ENCODE measurements around the gene TUBA3E.
"Not testable (repeated sequence)": the region's sequence is repeated elsewhere in the genome, so short reads cannot be mapped to it uniquely, and the experiment has no call there.

TUBA3E gene

DNA sequence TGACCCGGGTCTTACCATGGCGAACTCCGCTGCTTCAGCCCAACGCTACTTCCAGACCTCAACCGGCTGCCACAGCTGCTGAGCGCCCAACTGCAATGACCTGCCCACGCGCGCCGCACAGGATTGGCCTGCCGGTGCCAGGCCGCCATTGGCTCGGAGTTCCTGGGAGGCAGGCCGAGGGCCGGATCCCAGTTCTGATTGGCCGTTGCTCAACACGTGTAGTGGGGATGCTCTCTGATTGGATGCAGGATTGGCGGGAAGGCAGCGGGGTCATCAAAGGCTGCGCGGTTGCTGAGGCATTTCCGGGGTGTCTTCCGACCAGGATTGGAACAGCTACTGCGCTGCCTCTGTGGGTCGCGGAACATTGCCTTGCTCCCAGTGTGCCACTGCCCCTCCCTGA lies at the start of gene TUBA3E:
TUBA3E (minus strand) TSS at position 97 of the 400 bp plus-strand sequence; CDS start at position 18, 79 bp downstream.
- DNase-seq (ENCODE audit: low read depth) = no peak

- DNase-seq (ENCODE audit: low read depth) = no peak
Observed at GRCh38 chr2:130246430-130246829, 48.2 kb upstream of the TUBA3E start.

DNA sequence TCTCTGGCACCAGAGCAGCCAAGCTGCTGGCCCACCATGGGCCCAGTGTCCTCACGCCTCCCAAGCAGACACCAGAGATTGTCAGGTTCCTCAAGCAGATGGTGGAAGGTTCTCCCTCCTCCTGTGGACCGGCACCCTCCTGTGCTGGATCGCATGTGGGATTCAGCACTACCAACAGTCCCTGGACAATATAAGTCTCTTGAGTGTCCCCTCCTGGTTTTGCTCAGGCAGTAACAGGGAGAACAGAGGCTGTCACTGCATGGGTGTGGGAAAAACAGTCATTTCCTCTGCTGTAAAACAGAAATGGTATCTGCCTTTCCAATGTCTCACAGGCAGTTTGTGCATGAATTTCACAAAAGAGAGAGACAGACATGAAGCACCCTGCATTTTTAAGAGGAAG lies 47.7 kb upstream of the TUBA3E start:
- DNase-seq (ENCODE audit: low read depth) = no peak

DNA sequence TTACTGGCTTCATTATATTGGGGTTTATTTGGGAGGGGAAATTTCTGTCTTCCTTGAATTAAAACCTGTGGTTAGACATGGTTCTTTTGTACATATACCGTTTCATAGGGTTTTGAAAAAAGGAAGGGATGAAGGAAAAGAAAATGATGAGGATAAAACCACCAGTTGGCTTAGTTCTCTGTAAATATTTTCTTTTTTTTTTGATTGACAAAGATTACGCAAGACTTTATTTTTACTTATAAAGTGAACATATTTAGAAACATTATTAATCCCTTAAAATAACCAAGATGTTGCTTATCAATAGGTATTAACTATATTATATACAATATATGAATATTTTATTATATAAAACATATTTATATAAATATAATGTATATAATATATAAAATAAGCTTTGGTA lies 45.1 kb upstream of the TUBA3E start:
- no peak for DNase-seq (ENCODE audit: low read depth)

DNA sequence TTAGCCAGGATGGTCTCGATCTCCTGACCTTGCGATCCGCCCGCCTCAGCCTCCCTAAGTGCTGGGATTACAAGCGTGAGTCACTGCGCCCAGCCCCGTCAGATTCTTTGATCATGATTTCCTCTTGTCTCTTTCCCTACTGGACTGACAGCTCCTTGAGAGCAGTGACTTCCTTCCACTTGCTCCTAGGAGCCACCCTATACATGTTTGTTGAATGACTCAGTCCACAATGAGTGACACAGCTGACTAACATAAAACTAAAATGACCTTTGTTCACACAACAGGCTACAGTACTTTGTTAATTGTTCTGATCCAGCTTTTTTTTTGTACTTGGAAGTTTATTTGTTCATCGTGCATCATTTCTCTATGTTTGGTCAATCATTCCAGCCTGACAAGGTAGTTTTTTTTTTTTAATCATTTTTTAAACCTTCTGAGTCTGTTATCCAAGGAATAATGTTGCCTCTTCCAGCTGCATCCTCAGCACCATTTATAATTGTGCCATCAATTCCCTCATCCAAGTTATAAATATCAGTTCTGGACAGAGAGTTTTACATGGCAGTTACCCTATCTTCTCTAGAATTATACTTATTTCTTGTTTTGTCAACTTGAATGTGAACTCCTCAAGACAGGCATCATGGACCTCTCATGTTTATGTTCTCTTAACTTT lies 42.9 kb upstream of the TUBA3E start:
- peak; percentile 86 for DNase-seq (ENCODE audit: low read depth)

- DNase-seq (ENCODE audit: low read depth) = not testable (repeated sequence)
Observed at GRCh38 chr2:130239581-130239980, 41.3 kb upstream of the TUBA3E start.

DNA sequence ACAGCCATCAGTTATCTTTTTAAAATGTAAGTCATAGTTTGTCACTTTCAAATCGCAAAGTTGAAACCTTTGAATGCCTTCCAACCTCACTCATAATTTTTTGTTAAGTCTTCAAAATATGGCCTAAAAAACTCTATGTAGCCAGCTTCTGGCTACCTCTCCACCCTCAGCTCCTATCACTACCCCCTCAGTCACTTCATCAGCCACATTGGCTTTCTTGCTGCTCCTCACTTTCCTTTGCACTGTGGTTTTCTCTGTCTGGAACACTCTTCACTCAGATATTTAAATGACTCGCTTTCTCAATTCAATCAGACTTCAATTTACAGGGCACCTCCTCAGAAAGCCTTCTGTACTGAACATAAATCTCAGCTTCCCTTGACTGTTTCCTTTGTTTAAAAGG lies 34.8 kb upstream of the TUBA3E start:
- DNase-seq (ENCODE audit: low read depth) = not testable (repeated sequence)

GRCh38 chr2:130231656-130232055 lies 33.4 kb upstream of the TUBA3E start:
- no peak for DNase-seq (ENCODE audit: low read depth)

DNA sequence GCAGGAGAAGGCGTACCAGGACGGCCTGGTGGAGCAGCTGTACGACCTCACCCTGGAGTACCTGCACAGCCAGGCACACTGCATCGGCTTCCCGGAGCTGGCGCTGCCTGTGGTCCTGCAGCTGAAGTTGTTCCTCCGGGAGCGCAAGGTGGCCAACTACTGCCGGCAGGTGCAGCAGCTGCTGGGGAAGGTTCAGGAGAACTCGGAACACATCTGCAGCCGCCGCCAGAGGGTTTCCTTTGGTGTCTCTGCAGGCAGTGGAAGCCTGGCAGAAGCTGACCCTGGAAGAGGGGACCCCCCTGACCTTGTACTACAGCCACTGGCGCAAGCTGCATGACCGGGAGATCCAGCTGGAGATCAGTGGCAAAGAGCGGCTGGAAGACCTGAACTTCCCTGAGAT lies 32.7 kb upstream of the TUBA3E start:
- DNase-seq (ENCODE audit: low read depth) = not testable (repeated sequence)

DNA sequence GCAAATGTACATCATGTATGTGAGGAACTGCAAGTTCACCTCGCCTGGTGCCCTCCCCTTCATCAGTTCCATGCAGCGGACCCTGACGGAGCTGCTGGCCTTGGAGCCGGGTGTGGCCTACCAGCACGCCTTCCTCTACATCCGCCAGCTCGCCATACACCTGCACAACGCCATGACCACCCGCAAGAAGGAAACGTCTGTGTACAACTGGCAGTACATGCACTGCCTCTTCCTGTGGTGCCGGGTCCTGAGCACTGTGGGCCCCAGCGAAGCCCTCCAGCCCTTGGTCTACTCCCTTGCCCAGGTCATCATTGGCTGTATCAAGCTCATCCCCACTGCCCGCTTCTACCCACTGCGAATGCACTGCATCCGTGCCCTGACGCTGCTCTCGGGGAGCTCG lies 32.1 kb upstream of the TUBA3E start:
- DNase-seq (ENCODE audit: low read depth) = not testable (repeated sequence)

GRCh38 chr2:130229161-130229510 lies 30.9 kb upstream of the TUBA3E start:
- not testable (repeated sequence) for DNase-seq (ENCODE audit: low read depth)

DNA sequence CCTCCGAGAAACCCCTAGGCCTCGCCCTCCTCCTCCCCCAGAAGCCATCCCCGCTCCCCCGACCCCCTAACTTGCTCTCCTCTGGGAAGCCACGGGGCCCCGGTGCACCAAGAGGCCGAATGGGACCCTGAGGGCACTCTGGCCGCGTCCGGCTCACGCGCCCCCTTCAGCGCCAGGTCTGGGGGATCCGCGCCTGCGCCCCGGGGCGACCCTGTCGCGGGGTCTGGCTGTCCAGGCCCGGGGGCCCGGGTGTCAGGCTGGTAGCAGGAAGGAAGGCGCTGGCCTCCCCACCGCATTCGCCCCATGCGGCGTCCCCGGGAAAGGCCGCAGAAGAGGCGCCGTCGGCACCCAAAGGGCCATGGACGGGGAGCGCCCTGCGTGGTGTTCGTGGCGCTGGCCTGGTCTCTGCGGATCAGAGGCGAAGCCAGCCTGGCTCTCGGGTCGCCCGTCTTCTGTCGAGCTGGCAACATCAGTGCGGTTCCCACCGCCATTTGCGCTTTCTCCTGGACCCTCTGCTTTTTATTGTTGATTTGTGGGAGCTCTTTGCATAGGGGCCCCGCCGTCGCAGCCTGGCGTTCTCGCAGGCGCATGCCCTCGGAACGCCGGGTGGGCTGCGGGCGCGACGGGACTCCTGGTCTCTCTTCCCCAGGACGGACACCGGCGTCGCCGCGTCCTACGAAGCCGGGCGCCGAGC lies 30.4 kb upstream of the TUBA3E start:
- DNase-seq (ENCODE audit: low read depth) = not testable (repeated sequence)

- not testable (repeated sequence) for DNase-seq (ENCODE audit: low read depth)
Observed at GRCh38 chr2:130228005-130228404, 29.8 kb upstream of the TUBA3E start.

- not testable (repeated sequence) for DNase-seq (ENCODE audit: low read depth)
Observed at GRCh38 chr2:130222523-130222922, 24.3 kb upstream of the TUBA3E start.

DNA sequence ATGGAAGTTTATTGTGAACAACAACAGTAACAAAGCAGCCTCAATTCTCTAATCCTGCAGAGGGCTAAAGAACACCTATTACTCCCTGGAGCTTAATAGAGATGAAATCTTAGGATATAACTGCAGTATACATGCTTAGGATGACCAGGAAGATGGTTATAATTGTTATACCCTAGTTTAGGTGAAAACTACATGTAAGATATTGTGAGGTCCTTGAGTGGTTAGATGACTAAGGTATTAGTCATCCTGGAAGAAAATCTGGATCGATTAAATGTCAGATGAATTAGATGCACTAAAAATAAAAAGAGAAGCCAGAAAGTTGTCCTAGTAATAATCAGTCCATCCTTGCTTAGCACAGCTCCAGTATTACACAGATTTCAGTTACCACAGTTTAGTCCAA lies 22.3 kb upstream of the TUBA3E start:
- DNase-seq (ENCODE audit: low read depth) = not testable (repeated sequence)

DNA sequence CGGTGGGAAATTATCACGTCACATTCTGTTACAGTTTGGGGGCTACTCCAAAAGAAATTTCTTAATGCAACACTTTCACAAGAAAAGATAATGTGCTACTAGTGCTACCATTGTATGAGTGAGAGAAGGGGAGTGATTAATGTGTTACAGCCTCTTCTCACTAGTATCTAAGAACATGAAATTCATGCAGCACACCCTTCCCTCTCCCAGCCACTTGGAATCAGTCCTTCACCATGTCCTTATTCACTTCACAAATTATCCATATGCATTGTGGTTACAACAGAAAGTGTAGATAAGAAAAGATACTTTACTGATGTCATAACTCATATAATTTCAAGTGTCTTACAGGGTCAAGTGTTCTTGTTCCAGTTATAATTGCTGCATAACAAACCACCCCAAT lies 20.9 kb upstream of the TUBA3E start:
- DNase-seq (ENCODE audit: low read depth) = not testable (repeated sequence)

DNA sequence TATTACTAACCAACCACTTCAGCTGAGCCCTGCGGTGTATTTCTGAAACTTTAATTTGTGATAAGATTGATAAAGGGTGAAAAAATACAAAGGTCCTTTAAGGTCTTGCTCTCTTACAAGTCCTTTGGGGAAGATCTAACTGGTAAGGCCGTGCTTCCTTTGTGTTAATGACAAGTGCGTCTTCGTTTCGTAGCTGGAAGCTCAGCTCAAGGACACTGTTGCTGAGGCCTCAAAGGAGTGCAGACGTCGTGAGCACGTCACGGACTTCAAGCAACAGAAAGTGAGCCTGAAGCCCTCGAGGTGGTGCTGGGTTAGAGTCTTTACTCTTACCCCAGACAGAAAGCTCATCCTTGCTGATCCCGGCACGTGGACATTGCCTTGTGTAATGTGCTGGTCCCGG lies 8.8 kb upstream of the TUBA3E start:
- not testable (repeated sequence) for DNase-seq (ENCODE audit: low read depth)

- not testable (repeated sequence) for DNase-seq (ENCODE audit: low read depth)
Observed at GRCh38 chr2:130203150-130203549, 4.9 kb upstream of the TUBA3E start.

- not testable (repeated sequence) for DNase-seq (ENCODE audit: low read depth)
Observed at GRCh38 chr2:130202518-130202917, 4.3 kb upstream of the TUBA3E start.

DNA sequence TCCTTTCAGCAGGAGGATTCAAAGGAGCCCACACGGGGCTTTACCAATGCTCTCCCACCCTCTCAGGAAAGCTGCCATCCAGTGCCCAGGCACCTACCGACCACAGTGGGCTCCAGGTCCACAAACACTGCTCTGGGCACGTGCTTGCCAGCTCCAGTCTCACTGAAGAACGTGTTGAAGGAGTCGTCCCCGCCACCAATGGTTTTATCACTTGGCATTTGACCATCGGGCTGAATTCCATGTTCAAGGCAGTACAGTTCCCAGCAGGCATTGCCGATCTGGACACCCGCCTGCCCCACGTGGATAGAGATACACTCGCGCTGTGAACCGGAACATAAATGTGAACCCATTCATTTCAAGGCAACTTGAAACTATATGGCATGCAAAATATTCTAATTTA lies 2.2 kb downstream of the TUBA3E start:
- not testable (repeated sequence) for DNase-seq (ENCODE audit: low read depth)

DNA sequence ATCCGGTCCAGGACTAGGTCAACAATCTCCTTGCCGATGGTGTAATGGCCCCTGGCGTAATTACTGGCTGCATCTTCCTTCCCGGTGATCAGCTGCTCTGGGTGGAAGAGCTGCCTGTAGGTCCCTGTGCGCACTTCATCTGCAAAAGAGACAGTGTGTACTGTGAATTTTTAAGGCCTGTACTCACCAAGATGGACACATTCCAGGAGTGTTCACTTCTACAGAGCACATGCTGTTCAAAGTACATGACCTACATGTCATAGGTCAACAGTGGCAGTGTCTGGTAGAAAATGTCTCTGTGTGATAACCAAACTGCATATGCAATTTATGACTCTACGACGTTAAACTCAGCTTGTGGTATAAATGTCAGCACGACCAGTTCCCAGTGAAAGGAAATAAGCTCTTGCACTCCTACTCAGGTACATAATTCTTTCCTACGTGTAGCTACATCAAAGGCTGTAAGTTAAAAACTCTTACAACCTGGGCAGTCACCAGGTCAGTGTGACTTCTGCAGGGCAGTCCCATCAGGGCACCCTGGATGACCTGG lies 3.1 kb downstream of the TUBA3E start:
- not testable (repeated sequence) for DNase-seq (ENCODE audit: low read depth)

DNA sequence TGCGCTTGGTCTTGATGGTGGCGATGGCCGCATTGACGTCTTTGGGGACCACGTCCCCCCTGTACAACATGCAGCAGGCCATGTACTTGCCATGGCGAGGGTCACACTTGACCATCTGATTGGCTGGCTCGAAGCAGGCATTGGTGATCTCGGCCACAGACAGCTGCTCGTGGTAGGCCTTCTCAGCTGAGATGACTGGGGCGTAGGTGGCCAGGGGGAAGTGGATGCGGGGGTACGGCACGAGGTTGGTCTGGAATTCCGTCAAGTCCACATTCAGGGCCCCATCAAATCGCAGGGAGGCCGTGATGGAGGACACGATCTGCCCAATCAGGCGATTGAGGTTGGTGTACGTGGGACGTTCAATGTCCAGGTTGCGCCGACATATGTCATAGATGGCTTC lies 4.4 kb downstream of the TUBA3E start:
- not testable (repeated sequence) for DNase-seq (ENCODE audit: low read depth)

DNA sequence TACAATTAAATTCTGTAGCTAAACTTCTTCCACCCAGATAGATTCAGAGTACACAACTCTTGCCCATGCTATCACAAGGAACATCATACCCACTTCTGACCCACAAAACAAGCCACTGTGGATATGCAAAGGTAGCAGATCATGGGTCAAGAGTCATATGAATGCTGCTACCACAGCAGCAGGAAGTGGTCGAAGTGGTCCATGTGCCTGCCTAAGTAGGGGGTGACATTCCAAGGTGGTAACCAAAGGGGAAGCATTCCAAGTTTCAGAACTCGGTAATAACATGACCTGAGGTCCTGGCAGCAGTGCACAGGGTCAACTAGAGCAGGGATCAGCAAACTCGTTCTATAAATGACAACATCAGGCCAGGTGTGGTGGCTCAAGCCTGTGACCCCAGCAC lies 5.8 kb downstream of the TUBA3E start:
- not testable (repeated sequence) for DNase-seq (ENCODE audit: low read depth)

All from ELR (cell line).